ENCODE results near the gene MRPS6. TPM values are rescaled to one million over a fixed set of nuclear protein-coding genes. Genes with fewer than 3 reads are reported as not detected.

Gene MRPS6
- total RNA-seq, 3 donors from 2014 or later, result 89.8 to 98.8 (median 98.6) TPM

- ATAC-seq (no peak), DNase-seq (no peak)
- Mint-ChIP-seq H3K36me3 (ENCODE audit: insufficient read depth) (peaks cover 37% of the 10 kb centered on the region), H3K4me3 (no peak overlapping the region), H3K27me3 (ENCODE audit: low read depth) (no peaks in the 10 kb centered on the region), H3K9me3 (peaks cover 3% of the 10 kb centered on the region), H3K4me1 (ENCODE audit: low read depth) (peaks cover 3% of the 10 kb centered on the region)
Observed at GRCh38 chr21:34148419-34148804, 75.0 kb downstream of the MRPS6 start.

GRCh38 chr21:34148826-34149558 is 75.6 kb downstream of the MRPS6 start:
- no peaks in the 10 kb centered on the region for H3K27me3 Mint-ChIP-seq (ENCODE audit: low read depth)
- ATAC-seq, result no peak
- peaks cover 37% of the 10 kb centered on the region for H3K36me3 Mint-ChIP-seq (ENCODE audit: insufficient read depth)
- peaks cover 3% of the 10 kb centered on the region for H3K4me1 Mint-ChIP-seq (ENCODE audit: low read depth)
- no peak for DNase-seq
- H3K4me3 Mint-ChIP-seq, result no peak overlapping the region
- H3K9me3 Mint-ChIP-seq, result peaks cover 3% of the 10 kb centered on the region

GRCh38 chr21:34152500-34152899 is 79.1 kb downstream of the MRPS6 start:
- Mint-ChIP-seq H3K36me3 (ENCODE audit: insufficient read depth) (peaks cover 21% of the 10 kb centered on the region), H3K4me3 (no peak overlapping the region), H3K27me3 (ENCODE audit: low read depth) (no peaks in the 10 kb centered on the region), H3K9me3 (peaks cover 9% of the 10 kb centered on the region), H3K4me1 (ENCODE audit: low read depth) (peaks cover 7% of the 10 kb centered on the region)
- no peak for DNase-seq
- ATAC-seq, result no peak

- Mint-ChIP-seq H3K27me3 (ENCODE audit: low read depth) (no peaks in the 10 kb centered on the region), H3K4me1 (ENCODE audit: low read depth) (peaks cover 7% of the 10 kb centered on the region), H3K9me3 (peaks cover 18% of the 10 kb centered on the region), H3K36me3 (ENCODE audit: insufficient read depth) (peaks cover 19% of the 10 kb centered on the region), H3K4me3 (no peak overlapping the region)
- peak; percentile 58 to 74 for ATAC-seq
- no peak for DNase-seq
Observed at GRCh38 chr21:34154878-34155277, 81.5 kb downstream of the MRPS6 start.

GRCh38 chr21:34156957-34157356 is 83.6 kb downstream of the MRPS6 start:
- H3K27me3 Mint-ChIP-seq (ENCODE audit: low read depth), result no peaks in the 10 kb centered on the region
- no peak overlapping the region for H3K4me3 Mint-ChIP-seq
- DNase-seq (no peak), ATAC-seq (no peak)
- H3K36me3 Mint-ChIP-seq (ENCODE audit: insufficient read depth), result peaks cover 21% of the 10 kb centered on the region
- peaks cover 24% of the 10 kb centered on the region for H3K9me3 Mint-ChIP-seq
- peaks cover 7% of the 10 kb centered on the region for H3K4me1 Mint-ChIP-seq (ENCODE audit: low read depth)

GRCh38 chr21:34157521-34157920 is 84.1 kb downstream of the MRPS6 start:
- H3K4me1 Mint-ChIP-seq (ENCODE audit: low read depth), result peaks cover 7% of the 10 kb centered on the region
- no peaks in the 10 kb centered on the region for H3K27me3 Mint-ChIP-seq (ENCODE audit: low read depth)
- H3K36me3 Mint-ChIP-seq (ENCODE audit: insufficient read depth), result peaks cover 18% of the 10 kb centered on the region
- H3K4me3 Mint-ChIP-seq, result no peak overlapping the region
- no peak for DNase-seq
- H3K9me3 Mint-ChIP-seq, result peaks cover 29% of the 10 kb centered on the region
- no peak for ATAC-seq

GRCh38 chr21:34158866-34159835 is 85.8 kb downstream of the MRPS6 start:
- Mint-ChIP-seq H3K4me3 (no peak overlapping the region), H3K36me3 (ENCODE audit: insufficient read depth) (peaks cover 11% of the 10 kb centered on the region), H3K4me1 (ENCODE audit: low read depth) (peaks cover 3% of the 10 kb centered on the region), H3K9me3 (peaks cover 34% of the 10 kb centered on the region), H3K27me3 (ENCODE audit: low read depth) (no peaks in the 10 kb centered on the region)
- DNase-seq (no peak), ATAC-seq (no peak)

- H3K4me1 Mint-ChIP-seq (ENCODE audit: low read depth), result no peaks in the 10 kb centered on the region
- H3K36me3 Mint-ChIP-seq (ENCODE audit: insufficient read depth), result peaks cover 40% of the 10 kb centered on the region
- peaks cover 45% of the 10 kb centered on the region for H3K9me3 Mint-ChIP-seq
- no peak for DNase-seq
- no peak for ATAC-seq
- no peaks in the 10 kb centered on the region for H3K27me3 Mint-ChIP-seq (ENCODE audit: low read depth)
- no peak overlapping the region for H3K4me3 Mint-ChIP-seq
Observed at GRCh38 chr21:34166468-34166867, 93.1 kb downstream of the MRPS6 start.

GRCh38 chr21:34170886-34171285 is 97.5 kb downstream of the MRPS6 start:
- Mint-ChIP-seq H3K4me3 (no peak overlapping the region), H3K4me1 (ENCODE audit: low read depth) (no peaks in the 10 kb centered on the region), H3K9me3 (peaks cover 55% of the 10 kb centered on the region), H3K36me3 (ENCODE audit: insufficient read depth) (peaks cover 29% of the 10 kb centered on the region), H3K27me3 (ENCODE audit: low read depth) (no peaks in the 10 kb centered on the region)
- DNase-seq, result no peak
- no peak for ATAC-seq

- no peak for ATAC-seq
- Mint-ChIP-seq H3K9me3 (peaks cover 40% of the 10 kb centered on the region), H3K27me3 (ENCODE audit: low read depth) (no peaks in the 10 kb centered on the region), H3K4me1 (ENCODE audit: low read depth) (no peaks in the 10 kb centered on the region), H3K36me3 (ENCODE audit: insufficient read depth) (peaks cover 15% of the 10 kb centered on the region), H3K4me3 (no peak overlapping the region)
- no peak for DNase-seq
Observed at GRCh38 chr21:34174470-34174869, 101.1 kb downstream of the MRPS6 start.

GRCh38 chr21:34176448-34176847 is 103.1 kb downstream of the MRPS6 start:
- DNase-seq, result no peak

GRCh38 chr21:34177919-34178567 is 104.7 kb downstream of the MRPS6 start:
- Mint-ChIP-seq H3K4me3 (no peak overlapping the region), H3K27me3 (ENCODE audit: low read depth) (no peaks in the 10 kb centered on the region), H3K36me3 (ENCODE audit: insufficient read depth) (peaks cover 6% of the 10 kb centered on the region), H3K9me3 (peaks cover 24% of the 10 kb centered on the region), H3K4me1 (ENCODE audit: low read depth) (no peaks in the 10 kb centered on the region)
- ATAC-seq (peak in 1 of 2 donors; percentile 41), DNase-seq (no peak)

More at GRCh38 chr21:34176448-34176847, 103.1 kb downstream of the MRPS6 start:
- H3K36me3 Mint-ChIP-seq (ENCODE audit: insufficient read depth), result peaks cover 7% of the 10 kb centered on the region
- no peaks in the 10 kb centered on the region for H3K27me3 Mint-ChIP-seq (ENCODE audit: low read depth)
- H3K9me3 Mint-ChIP-seq, result peaks cover 36% of the 10 kb centered on the region
- H3K4me3 Mint-ChIP-seq, result no peak overlapping the region
- H3K4me1 Mint-ChIP-seq (ENCODE audit: low read depth), result no peaks in the 10 kb centered on the region
- no peak for ATAC-seq

GRCh38 chr21:34179204-34179935 is 106.0 kb downstream of the MRPS6 start:
- Mint-ChIP-seq H3K27me3 (ENCODE audit: low read depth) (no peaks in the 10 kb centered on the region), H3K4me3 (no peak overlapping the region), H3K4me1 (ENCODE audit: low read depth) (no peaks in the 10 kb centered on the region), H3K36me3 (ENCODE audit: insufficient read depth) (peaks cover 3% of the 10 kb centered on the region), H3K9me3 (peaks cover 14% of the 10 kb centered on the region)
- ATAC-seq (no peak), DNase-seq (no peak)

GRCh38 chr21:34180407-34180806 is 107.0 kb downstream of the MRPS6 start:
- Mint-ChIP-seq H3K4me1 (ENCODE audit: low read depth) (no peaks in the 10 kb centered on the region), H3K9me3 (peaks cover 4% of the 10 kb centered on the region), H3K4me3 (no peak overlapping the region), H3K27me3 (ENCODE audit: low read depth) (no peaks in the 10 kb centered on the region), H3K36me3 (ENCODE audit: insufficient read depth) (peaks cover 3% of the 10 kb centered on the region)
- DNase-seq (no peak), ATAC-seq (no peak)

All from activated T-cell treated with anti-CD3 and anti-CD28 coated beads, Interleukin-2, amount 50 U/mL, for 4 hours (primary cell).